Activated effector memory CD4-positive, alpha-beta T cell treated with anti-CD3 and anti-CD28 coated beads, Interleukin-2, amount 50 U/mL, for 16 hours (primary cell): ENCODE measurements around the gene POLR3H.
"Not testable (repeated sequence)": the region's sequence is repeated elsewhere in the genome, so short reads cannot be mapped to it uniquely, and the experiment has no call there.

Experiments
- DNase-seq: peaks from one replicate; pipeline ENCODE4 v3.0.0-alpha.2; 2020

Gene POLR3H

DNA sequence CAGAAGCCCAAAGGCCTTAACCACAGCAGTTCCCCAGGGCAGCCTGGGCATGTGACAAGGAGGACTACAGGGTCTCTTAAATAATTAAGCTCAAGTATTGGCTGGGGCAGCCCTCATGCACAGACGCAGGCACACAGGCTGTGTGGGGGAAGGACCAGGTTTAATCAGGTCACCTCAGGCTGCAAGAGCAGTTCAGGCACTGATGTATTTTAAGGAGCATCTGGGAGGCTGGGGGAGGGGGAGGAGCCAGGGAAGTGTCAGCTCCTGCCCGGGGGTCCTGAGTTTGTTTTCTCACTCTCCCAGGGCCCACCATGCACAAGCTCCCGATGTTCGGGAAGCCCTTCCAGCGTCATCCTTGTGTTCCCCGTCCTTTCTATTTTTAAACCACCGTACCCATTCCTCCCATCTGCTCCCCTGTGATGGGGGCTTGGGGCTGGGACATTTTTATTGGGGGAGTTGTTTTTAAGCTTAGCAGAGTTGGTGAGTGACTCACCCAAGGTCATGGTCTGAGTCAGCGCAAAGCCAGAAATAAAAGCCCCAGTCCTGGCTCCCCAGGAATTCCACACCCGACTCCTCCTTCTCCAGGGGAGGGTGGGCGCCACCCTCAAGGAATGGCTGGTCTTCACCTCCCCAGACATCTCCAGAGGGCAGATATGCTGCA lies 18.9 kb upstream of the POLR3H start:
- DNase-seq, result no peak

DNA sequence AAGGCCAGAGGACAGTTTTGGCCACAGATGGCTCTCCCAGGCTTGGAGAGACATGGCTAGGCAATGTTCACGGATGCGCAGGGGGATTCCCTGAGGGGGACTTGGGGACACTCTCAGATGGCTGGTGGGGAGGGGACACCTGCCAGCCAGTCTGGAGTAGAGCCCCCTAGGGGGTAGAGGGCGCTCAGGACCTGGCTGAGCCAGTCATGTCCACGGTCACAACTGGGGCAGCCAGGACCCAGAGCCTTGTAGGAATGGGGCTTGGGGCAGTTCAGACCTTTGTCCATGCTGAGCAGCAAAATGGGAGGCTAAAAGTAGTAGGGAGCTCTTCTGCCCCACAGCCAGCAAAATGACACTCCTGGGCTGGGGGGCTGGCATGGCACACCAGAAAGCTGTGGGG lies 18.2 kb upstream of the POLR3H start:
- no peak for DNase-seq

DNA sequence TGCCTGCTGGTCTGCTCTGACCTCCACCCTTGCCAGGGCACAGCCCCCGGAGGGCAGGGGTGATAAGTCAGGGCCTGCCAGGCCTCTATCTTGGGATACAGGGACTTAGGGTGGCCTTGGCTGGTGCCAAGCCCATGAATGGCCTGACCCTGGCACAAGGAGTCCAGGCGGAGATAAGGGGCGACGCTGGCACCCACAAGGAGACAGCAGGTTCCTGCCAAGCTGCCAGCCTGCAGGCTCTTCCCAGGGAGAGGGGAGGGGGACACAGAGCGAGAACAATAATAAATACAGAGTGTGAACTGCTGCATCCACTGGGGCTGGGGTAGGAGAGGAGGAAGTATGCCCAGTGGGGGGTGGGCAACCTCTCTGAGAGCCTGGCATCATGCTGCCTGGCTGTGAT lies 17.5 kb upstream of the POLR3H start:
- no peak for DNase-seq

DNA sequence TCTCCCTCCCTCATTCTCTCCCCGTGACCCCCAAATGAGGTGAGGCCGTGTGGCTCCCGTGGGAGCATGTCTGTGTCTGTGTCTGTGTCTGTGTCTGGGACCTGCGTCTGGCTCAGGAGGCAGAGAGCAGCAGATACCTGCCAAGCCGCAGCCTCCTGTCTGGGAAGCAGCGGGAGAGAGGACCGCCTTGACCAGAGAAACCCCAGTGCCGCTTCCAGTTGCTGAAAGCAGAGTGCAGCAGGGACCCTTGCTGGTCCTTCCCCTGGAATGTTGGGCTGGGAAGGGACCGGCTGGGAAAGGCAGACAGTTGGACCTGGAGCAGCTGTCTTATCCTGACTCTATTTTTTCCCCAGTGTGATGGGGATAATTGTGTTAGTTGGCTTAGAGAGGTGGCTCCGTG lies 17.1 kb upstream of the POLR3H start:
- DNase-seq, result no peak

DNA sequence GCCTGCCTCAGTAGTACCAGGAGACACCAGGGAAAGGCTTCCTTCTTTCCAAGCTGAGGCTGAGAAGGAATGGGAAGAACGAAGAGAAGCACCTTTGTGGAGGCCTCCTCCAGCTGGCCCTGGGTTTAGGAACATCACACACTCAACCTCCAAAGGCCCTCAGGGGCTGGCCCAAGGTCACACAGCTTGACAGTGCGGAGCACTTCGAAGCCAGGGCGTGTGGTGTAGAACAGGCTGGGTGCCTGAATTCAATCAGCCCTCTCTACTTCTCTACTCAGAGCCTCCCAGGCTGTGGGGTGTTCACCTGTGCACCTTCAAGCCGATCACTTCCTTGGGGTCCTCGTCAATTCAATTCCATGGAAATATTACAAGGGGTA lies 15.8 kb upstream of the POLR3H start:
- no peak for DNase-seq

DNA sequence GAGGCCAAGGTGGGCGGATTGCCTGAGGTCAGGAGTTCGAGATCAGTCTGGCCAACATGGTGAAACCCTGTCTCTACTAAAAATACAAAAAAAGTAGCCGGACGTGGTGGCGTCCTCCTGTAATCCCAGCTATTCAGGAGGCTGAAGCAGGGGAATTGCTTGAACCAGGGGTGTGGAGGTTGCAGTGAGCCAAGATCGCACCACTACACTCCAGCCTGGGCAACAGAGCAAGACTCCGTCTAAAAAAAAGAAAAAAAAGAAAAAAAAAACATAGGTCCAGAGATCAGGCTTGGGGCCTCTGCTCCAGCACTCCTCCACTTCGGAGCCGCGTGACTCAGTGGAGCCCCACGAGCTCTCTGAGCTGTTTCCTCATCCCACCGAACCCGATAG lies 14.0 kb upstream of the POLR3H start:
- DNase-seq, result not testable (repeated sequence)

DNA sequence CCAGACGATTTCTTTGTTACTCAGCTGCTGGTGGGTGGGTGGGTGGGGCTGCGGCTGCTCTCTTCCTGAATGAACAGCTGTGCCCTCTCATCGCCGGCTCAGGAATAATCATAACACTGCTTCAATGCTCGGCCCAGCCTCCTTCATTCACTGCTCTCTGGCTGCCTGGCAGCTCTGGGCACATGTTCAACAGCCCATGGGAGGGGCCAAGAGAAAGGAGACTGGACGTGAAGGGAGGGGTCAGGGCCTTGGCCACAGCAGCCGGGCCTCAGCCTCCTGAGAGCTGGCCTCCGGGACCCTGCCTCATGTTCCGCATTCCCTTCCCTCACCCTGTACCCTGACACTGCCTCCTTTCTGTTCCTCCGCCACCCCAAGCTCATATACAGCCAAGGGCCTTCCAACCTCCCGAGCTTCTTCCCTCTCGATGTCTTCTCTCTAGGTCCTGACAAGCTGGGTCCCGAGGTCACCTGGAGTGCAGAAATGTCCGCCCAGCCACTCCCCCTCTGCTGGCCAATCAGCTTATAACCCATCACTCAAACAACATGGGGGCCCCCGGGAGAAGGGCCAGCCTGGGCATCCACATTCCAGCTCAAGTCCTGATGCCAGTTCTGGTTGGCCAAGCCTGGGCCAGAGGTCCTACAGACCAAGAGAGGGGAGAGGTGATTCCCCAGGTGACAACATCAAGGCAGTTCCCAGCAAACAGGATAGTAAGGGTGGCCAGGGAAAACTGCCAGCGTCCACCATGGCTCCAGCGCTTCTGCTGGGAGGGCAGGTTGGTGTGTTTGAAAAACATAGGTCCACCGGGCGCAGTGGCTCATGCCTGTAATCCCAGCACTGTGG lies 13.4 kb upstream of the POLR3H start:
- no peak for DNase-seq

DNA sequence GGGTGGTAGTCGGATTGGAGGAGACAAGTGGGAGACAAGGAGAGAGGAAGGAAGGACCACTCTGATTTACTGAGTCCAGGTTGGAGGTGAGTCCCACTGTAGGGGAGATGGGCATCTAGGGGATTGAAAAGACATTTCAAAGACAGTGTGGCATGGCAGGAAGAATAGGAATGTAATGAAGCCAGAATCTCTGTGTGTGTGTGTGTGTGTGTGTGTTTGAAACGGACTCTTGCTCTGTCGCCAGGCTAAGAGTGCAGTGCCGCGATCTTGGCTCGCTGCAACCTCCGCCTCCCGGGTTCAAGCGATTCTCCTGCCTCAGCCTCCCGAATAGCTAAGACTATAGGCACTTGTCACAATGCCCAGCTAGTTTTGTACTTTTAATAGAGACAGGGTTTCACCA lies 12.3 kb upstream of the POLR3H start:
- no peak for DNase-seq

DNA sequence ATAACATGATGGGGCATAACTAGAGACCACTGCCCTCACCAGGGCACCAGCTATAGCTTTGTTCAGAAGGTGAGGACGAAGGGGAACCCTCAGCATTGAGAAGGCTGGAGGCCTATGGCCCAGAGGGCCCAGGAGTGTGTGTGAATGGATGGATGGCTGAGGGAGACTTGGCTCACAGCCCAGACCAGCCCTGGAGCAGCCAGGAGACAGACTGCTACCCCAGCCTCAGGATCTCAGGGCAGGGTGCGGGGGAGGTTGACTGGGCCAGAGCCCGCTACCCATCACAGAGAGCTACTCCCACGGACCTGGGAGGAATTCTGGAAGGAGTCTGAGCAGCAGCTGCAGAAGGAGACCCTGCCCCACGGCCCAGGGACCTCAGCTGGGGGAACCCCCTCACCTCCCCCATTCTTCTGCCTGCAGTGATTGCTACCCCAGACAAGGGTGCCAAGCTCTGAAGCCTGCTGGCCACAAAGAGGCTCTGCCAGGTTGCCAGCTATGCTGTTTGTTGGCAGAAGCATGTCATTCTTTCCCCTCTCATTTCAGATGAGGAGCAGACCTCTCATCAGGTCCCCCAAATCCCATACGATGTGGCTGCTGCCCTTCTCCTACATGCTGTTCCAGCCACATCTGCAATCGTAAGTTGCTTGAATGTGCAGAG lies 11.2 kb upstream of the POLR3H start:
- DNase-seq, result no peak

DNA sequence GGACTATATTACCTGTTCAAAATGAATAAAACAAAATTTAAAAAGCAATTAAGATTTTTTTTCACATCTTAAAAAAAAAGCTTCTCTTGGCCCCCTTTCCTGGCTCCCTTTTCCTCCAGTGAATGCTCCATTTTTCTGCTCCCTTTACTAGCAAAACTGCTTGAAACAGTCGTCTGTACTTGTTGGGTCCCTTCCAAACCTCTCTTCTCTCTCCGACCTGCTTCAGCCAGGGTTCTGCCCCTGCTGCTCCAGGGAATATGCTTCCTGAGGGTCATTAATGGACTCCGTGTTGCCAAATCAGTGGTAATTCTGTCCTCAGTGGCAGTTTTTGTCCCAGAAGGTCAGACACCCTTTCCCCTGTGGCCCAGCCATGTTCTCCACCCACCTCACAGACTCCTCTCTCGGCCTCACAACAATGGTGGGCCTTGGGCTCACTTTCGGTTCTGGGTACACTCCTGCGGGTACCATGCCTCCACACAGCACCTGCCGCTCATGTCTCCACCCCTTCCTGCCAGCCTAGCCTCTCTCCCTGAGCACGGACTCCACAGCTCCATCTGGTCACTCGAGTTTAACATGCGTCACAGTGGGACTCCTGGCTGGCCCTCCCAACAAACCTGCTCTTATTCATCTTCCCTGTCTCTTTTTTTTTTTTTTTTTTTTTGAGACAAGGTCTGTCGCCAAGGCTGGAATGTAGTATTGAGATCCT lies 7.8 kb upstream of the POLR3H start:
- no peak for DNase-seq

DNA sequence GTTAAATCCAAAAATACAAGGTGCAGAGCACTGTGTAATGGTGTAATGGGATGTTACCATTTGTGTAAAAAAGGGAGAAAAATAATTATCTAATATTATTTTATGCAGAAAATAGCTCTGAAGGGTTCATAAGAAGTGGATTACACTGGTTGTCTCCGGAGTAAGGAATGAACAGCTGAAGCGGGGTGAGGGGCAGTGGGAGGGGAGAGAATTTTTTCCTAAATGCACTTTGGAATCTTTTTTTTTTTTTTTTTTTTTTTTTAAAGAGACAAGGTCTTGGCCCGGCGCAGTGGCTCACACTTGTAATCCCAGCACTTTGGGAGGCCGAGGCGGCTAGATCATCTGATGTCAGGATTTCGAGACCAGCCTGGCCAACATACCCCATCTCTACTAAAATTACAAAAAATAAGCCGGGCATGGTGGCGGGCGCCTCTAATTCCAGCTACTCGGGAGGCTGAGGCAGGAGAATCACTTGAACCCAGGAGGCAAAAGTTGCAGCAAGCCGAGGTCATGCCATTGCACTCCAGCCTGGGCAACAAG lies 6.8 kb upstream of the POLR3H start:
- no peak for DNase-seq

DNA sequence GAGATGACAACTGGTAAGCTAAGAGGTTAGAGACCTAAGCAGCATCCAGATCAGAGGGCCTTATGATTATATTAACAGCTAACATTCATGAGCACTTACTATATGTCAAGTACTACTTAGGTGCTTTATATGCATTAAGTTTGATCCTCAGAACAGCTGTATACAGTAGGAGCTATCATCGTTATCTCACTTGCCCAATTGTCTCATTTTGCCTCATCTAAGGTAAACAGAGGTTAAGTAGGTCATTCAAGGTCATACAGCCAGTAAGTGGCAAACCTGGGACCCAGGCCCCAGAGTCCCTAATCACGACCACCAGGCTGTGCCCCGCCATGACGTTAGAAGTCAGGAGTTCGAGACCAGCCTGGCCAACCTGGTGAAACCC lies 4.6 kb upstream of the POLR3H start:
- DNase-seq, result no peak

DNA sequence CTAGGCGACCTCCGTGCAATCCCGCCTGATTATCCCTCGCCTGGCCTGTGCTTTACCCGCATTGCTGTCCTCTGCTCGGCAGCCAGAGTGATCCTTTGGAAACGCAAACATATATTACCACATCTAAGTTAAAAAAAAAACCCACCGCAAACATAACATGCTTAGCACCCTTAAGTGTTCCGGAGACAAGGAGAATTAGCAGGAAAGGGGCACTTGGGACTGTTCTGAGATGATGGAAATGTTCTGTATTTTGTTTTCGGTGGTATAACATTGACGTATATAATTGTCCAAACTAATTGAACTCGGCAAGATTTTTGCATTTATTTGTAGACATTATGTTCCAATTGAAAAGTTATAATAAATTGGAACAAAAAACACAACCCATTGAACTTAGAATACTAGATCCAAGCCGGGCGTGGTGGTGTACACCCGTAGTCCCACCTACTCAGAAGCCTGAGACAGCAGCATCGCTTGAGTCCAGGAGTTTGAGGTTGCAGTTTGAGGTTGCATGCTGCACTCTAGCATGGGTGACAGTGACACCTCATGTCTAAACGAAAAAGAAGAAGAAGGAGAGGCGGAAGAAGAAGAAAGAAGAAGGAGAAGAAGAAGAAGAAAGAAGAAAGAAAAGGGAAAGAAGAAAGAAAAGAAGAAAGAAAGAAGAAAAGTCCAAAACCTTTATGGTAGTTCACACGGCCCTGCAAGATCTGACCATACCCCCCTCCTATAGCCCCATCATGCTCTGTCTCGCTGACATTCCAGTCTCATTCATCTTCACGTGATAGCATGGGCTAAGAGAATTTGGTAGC lies 604 bp upstream of the POLR3H start:
- DNase-seq, result no peak

DNA sequence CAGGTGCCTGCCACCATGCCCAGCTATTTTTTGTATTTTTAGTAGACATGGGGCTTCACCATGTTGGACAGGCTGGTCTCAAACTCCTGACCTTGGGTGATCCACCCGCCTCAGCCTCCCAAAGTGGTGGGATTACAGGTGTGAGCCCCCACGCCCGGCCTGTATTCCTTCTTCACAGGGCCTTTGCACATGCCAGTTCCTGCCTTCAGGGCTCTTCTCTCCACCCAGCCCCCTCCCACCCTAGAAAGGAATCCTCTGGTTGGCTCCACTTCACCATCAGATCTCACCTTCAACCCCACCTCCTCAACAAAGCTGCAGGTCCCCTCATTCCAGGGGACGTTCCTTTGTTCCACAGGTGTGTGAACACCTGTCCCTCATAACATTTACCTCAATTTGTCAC lies 2.0 kb downstream of the POLR3H start:
- no peak for DNase-seq

DNA sequence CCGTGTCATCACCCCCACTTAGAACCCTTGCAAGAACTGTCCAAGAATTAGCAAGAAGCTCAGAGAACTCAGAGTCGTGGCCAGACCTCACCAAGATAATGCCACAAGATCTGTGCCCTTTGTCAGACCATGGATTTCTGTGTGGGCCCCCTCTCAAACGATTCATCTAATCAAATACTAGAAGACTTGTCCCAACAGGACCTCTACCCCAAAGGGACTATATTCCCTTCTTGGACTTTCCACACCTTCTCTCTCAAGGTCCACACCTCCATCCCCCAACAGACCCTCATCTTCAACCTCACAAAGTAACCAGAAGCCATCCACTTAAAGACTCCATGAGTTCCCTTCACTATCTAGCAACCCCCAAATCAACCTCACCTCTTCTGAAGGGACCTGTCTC lies 2.8 kb downstream of the POLR3H start:
- DNase-seq, result no peak

DNA sequence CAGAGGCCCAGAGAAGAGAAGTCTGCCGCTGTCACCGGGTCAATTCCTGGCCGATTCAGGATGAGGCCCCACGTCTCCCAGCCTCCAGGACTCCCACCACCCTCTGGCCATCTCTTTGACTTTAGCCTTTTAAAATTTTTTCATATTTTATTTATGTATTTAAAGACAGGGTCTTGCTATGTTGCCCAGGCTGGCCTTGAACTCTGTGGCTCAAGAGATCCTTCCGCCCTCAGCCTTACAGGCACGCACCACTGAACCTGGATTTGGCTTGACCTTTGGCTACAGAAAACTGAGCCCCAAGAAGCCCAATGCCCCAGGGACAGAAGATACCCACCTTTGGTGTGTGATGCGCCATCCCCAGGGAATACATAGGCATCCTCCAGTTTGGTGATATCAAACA lies 3.9 kb downstream of the POLR3H start:
- DNase-seq, result no peak

DNA sequence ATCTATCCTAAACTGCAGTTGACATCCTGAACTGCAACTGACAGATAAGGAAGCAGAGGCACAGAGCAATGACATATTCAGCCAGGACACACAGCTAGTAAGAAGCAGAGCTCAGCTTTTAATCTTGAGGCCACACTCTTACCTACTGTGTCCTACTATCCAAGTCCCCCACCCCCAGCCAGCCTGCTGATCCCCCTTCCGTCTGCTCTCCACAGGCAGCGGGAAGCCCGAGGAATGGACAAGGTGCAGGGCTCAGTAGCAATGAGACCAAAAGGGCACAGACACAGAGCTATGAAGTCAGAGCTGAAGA lies 4.3 kb downstream of the POLR3H start:
- DNase-seq, result no peak

DNA sequence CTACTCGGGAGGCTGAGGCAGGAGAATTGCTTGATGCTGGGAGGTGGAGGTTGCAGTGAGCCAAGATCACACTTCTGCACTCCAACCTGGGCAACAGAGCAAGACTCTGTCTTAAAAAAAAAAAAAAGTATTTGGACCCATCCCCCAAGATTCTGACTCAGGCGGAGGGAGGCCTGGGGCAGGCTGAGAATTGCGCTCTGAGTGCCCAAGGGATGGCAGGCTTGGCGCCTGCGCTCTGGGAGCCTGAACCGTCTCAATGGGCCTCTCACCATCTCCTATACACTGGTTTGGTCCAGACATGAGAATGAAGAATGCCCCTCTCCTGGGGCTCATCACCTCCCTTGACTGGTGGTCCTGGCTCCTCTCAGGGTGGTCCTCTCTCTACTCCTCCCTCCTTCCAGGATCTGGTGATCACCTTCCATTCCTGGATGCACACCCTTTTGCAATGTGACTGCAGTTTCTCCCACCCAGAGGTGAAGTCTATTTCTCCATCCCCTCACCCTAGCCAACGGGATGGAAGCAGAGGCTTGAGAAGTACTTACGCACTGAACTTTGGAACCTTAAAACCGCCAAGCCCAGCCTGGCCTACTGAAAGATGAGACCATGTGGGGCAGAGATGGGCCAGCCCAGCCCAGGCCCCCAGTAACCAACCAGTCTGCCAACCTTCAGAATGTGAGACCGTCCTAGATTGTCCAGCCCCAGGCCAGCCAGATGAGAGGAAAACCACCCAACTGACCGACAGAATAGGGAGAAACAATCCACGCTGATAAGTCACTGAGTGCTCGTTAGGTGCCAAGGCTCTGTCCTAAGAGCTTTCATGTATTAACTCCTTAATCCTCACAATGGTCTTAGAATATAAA lies 4.9 kb downstream of the POLR3H start:
- DNase-seq, result no peak

DNA sequence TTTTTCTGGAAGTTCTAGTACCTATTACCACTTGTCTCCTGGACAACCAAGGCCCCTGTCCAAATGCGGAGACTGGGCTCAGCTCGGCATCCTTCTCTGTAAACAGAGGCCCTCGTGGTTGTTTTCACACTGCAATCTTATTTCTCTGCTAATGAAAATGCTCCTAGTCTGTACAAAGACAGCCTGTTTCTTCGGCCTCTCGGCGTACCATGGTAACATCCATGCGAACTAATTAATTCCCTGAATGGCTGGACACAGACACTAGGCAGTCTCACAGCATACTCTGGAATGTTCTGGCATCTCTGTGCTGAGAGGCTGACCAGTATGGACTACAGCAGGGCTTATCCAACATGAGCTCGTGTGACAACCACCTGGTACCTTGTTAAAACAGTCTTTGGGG lies 5.7 kb downstream of the POLR3H start:
- DNase-seq, result no peak

DNA sequence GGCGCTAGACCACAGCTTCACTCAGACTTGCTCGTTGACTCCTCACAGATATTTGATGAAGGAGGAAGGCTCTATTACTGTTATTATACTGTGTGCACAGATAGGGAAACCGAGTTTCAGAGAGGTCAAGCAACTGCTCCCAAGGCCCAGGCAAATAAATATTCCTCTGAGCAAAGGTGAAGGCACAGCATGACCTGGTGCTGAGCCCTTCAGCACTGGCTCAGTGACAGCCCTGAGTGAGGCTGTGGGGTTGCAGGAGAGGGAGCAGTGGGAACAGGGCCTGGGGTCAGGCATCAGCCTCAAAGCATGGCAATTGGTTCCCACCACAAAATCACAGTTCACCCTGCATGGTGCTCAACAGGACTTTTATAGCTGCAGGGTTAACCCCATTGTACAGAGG lies 7.1 kb downstream of the POLR3H start:
- DNase-seq, result no peak

DNA sequence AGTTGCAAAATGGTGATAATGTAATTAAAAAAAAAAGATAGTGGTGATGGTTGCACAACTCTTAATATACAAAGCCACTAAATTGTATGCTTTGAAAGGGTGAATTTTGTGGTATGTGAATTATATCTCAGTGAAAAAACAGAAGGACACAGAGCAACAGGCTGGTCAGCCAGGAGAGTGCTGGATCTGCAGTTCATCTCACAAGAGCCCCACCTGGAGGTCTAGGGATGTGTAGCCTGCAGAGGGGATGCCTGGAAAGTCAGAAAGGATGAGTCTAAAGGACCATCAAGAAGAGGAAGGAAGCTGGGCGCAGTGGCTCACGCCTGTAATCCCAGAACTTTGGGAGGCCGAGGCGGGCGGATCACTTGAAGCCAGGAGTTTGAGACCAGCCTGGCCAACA lies 9.0 kb downstream of the POLR3H start:
- DNase-seq, result no peak

DNA sequence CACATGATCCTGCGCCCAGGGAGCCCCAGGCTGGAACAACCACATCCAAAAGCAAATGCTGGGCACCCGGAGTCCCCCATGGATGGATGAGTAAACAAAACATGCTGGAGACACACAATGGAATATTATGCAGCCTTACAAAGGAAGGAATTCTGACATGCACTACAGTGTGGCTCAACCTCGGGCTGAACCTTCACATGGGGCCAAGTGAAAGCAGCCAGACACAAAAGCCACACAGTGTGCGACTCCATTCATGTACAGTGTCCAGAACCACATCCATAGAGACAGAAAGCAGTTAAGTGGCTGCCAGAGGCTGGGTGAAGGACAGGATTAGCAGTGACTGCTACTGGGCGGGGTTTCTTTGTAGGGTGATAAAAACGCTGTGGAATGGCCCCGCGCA lies 10.1 kb downstream of the POLR3H start:
- DNase-seq, result no peak
